Measurements from ENCODE around the gene NEDD4.
"Not testable (repeated sequence)": the region's sequence is repeated elsewhere in the genome, so short reads cannot be mapped to it uniquely, and the experiment has no call there.

DNA sequence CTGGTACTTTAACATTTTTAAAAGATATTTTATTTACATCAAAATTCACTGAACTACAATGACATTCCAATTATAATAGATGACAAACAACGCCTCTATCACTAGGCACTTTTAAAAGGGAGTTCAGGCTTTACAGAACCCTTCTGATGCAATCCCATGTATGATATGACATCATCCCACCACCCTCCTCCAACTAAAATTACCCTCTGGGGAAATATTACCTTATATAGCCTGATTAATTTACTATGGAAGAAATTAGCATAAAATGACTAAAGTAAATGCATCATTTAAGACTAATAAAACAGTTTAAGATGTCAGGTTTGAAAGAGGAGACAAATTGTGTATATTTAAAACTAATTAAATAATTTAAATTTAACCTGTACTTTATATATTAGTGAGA, 10.4 kb upstream of the NEDD4 start:
- not testable (repeated sequence) for TF ChIP-seq POLR2A (IDR thresholded peaks at IDR 0.05)
- TF ChIP-seq, protein P1, sequence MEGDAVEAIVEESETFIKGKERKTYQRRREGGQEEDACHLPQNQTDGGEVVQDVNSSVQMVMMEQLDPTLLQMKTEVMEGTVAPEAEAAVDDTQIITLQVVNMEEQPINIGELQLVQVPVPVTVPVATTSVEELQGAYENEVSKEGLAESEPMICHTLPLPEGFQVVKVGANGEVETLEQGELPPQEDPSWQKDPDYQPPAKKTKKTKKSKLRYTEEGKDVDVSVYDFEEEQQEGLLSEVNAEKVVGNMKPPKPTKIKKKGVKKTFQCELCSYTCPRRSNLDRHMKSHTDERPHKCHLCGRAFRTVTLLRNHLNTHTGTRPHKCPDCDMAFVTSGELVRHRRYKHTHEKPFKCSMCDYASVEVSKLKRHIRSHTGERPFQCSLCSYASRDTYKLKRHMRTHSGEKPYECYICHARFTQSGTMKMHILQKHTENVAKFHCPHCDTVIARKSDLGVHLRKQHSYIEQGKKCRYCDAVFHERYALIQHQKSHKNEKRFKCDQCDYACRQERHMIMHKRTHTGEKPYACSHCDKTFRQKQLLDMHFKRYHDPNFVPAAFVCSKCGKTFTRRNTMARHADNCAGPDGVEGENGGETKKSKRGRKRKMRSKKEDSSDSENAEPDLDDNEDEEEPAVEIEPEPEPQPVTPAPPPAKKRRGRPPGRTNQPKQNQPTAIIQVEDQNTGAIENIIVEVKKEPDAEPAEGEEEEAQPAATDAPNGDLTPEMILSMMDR (IDR thresholded peaks at IDR 0.05) = not testable (repeated sequence)

All from Peyer's patch (tissue), 4 donors.